GM19035 (cell line): Measurements from ENCODE around the gene AK1.

Source experiments
- ATAC-seq: cut with Tn5 transposase; IDR thresholded peaks from one replicate; pipeline ENCODE4 v1.9.1; 2021; ENCODE audit not compliant: unreplicated experiment

AK1 gene

DNA sequence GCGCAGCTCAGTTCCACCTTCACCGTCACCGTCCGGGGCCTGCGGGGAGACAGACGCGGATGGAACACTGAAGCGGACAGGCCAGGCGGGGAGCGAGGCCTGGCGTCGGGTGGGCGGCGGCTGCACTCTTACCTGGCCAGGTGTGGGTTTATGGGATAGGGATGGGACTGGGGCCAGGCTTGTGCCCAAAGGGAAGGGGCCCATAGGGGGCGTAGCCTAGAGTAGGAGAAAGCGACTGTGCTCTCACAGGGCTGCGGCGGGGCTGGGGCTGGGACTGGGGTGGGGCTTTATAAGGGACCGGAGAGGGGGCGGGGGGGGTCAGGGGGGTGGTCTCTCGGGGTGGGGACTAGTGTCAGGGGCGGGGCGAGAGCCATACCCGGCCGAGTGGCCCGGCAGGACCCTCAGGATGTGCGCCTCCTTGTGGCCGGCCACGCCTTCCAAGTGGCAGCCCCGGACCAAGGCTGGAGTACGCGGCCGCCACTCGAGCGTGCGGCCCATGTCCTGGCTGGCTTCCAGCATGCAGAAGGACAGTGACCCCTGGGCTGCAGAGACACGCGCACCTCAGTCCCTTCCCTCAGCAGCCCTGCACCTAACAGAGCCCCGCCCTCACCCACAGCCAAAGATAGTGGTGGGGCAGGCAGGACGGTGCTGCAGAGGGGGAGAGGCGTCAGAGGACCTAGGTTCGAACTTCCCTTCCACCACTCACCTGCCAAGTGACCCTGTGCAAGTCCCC, 52.0 kb downstream of the AK1 start:
- ATAC-seq, result no peak

DNA sequence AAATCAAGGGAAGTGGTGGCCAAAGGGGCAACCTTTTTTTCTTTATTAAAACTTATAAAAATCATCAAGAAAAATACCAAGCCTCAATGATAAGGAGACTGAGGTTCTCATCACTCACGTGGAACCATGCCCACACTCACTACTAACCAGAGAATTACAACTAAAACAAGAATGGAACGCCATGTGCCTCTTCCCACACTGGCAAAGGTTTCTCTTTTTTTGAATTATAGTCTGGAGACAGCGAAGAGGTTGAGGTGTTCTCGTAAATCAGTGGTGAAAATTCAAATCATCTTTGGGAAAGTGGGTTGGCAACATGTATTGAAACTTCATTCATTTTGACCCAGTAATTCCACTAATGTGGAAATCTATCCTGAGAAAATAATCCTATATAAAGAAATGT, 55.4 kb downstream of the AK1 start:
- no peak for ATAC-seq

DNA sequence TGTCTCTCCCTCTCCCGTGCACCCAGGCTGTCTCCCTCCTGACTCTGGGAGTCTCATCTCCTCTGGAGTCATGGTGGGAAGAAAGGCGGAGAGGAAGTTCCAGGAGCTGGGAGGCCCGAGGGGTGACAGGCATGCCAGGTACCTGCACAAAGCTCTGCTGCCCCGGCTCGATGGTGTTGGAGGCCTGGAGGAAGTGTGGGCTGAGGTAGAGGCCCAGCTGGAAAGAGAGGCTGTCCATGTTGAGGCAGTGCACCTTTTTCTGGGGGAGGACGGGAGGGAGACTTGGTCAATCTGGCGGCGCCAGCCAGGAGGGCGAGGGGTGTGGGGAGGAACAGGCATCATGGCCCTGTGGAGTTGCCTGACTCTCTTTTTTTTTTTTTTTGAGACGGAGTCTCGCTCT, 58.9 kb downstream of the AK1 start:
- ATAC-seq, result no peak

DNA sequence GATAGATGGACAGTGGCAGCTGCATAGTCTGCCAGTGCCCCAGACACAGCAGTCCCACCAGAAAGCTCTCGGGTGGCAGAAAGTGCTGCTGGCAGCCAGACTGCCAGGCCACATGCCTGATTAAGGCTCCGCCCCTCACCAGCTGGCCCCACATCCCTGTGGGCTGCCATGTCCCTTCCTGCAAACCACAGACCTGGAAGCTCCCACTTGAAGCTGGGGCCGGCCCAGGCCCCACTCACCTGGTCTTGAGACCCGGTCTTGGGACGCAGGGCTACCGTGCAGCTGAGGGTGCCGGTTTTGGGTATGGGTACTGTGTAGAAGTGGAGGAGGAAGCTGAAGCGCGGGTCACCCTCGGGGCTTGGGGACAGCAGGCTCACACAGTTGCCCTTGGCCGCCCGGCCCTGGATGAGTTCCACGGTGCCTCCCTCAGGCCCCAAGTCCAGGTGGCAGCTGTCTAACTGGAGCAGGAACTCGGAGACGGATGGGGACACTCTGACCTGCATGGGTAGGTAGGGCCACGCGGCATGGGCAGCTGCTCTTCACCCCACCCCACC, 59.5 kb downstream of the AK1 start:
- ATAC-seq, result no peak

DNA sequence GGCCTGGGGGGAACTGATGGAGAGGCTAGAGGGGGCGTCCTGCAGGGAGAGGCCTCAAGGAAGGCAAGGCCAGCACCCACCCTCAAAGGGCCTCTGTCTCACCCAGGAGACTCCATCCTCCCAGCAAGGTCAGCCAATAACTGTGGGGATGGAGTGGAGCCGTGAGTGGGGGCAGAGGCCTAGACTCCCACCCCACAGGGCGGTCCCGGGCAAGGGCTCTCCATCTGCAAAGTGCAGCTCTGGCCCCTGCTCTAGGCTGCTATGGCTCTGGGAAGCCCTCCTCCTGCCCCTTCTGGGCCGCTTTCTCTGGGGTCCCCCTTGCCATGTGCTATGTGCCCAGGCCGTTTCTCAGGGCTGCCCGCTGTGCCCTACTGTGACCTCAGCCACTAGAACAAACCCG, 60.7 kb downstream of the AK1 start:
- no peak for ATAC-seq
